G401 (cell line): ENCODE data around the gene BCL11A. TPM values are rescaled to one million over a fixed set of nuclear protein-coding genes. Genes with fewer than 3 reads are reported as not detected.

Experiments used
- DNase-seq: peaks from one replicate; pipeline ENCODE4 v3.0.0-alpha.2; 2015; ENCODE audit warnings: low spot score
- in situ Hi-C: cut with HindIII; loops from 2 replicates; pipeline ENCODE4 v1.10.0; 2016; ENCODE audit warnings: low sequenced_read_pairs, mixed read lengths
- total RNA-seq: library from RNA; depleted of rRNA; stranded (reverse); fragments of >200 nt; shearing (Covaris generic); gene quantifications from 2 replicates; pipeline ENCODE4 v1.2.3, GENCODE V29; 2014

Gene BCL11A
- total RNA-seq, 1 experiment from 2014 or later, result 0.54 TPM

DNA sequence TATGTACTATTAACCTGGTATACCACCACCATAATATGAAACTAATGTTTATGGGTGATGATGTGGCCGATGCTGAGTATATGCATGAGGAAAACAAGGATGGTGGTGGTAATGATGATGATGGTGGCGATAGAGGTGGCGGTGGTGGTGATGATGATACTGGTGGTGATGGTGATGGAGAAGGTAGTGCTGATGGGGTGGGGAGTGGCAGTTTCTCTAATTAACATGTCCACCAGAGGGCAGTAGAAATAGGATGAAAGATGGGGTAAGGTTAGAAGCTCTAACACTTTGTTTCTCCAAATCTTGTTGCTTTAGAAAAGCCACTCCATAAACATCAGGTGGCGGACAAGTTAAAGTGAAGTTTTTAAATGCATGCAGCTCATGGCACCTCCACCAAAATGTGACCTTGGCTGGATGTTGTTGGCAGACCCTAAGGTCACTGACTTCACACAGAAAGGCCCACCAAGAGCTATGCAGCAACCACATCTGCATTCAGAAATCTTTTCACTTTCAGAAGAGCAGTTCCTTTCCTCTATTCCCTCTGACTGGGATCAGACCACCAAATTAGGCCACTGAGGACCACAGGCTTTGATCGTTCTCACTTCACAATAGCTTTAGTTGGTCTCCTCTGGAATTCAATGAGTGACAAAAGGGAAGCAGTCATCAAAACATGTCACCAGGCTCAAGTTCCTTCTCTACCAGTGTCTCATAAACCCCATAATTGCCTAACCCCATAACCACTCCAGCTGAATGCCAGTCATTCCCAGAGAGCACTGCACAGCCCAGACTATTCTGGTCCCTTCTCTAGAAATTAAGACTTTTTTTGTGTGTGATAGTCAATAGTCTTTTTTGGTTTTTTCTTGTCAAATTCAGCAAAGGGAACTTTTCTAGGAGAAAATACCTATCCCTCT lies 7.5 kb upstream of the BCL11A start:
- no peak for DNase-seq
- in situ Hi-C loops, result no loop called here

DNA sequence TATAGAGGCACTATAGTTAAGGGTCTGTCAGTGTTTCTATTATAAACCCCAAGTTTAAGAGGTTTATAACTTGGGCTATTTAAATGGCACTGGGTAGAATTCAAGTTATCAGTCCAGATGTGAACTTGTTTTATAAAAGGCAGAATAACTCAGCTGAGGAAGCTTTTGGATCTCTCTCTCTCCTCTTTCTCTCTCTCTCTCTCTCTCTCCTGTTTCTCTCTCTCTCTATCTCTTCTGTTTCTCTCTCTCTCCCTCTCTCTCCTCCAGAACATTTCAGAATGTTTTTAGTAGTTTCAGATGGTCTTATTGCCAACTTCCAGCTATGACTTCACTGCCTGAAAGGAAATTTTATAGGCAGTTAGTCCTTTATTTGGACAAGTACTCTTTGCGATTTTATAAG lies 6.4 kb upstream of the BCL11A start:
- no peak for DNase-seq
- in situ Hi-C loops, result no loop called here

DNA sequence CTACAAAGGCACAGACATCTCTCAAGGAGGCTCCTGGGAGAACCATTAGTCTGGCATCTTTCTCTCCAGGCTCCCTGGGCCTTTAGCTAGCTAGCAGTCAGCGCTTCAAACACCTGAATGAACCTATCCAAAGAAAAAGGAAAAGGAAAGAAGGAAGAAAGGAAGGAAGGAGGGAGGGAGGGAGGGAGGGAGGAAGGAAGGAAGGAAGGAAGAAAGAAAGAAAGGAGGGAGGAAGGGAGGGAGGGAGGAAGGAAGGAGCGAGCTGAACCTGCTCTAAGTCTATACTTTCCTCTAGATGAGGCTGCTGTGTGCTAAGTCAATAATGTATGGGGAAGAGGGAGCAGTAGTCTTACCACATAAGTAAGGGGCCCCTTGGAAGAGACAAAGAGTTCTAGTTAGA lies 5.1 kb upstream of the BCL11A start:
- in situ Hi-C loops, result no loop called here
- DNase-seq, result no peak

DNA sequence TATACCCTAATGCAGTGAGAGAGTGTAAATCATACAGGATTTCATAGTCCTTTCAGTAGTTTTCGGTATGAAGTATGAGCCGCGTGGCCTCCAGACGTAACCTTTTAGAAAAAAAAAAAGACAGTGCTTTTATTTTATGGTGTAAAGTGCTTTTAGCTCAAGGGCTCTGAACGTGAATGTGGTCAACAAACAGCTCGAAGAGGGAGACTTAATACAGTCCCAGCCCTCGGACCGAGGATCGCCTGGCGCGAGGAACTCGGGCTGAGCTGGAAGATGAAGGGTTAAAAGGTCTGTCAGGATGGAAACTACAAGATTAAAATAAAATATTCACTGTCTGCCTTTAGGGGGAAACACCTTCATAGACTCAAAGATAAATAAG lies 4.0 kb upstream of the BCL11A start:
- DNase-seq, result no peak
- in situ Hi-C loops, result no loop called here

DNA sequence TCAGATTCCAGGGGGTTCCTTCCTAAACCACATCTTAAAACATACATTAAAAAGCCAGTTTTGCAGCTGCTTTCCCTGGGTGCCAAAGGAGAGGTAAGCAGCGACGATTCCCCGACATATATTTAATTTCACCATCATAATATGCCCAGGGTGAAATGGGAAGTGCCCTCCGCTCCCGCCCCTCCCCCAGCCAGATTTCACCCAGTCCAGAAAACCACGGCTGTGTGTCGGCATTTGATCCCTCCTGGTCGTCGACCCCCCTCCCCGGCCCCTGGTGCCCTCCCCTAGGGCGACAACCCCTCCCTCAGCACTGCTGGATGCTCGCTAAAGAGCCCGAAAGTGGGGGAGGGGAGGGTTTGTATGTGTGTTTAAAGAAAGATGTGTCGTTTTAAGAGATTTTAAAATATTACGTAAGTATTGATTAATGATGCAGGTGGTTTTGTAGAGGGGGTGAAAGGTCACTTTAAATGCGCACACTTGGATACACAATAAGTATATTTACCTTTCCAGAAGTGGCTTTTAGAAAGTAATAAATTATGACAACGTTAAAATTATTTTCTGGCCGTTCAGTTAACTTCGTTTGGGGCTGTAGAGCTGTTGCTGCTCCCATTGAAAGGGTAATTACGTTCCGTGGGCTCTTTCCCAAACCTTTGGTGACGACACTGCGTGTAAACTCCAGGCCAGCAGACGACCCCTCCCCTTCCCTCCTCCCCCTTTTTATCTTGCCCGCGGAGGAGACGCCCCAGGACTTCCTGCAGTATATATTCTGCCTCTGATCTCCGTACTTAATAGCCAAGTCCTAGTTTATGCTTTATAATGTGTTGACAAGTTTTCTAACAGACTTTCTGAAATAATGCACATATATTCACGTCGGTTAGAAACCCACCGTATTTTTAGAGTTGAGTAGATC lies 3.4 kb upstream of the BCL11A start:
- in situ Hi-C loops, result no loop called here
- DNase-seq, result no peak

DNA sequence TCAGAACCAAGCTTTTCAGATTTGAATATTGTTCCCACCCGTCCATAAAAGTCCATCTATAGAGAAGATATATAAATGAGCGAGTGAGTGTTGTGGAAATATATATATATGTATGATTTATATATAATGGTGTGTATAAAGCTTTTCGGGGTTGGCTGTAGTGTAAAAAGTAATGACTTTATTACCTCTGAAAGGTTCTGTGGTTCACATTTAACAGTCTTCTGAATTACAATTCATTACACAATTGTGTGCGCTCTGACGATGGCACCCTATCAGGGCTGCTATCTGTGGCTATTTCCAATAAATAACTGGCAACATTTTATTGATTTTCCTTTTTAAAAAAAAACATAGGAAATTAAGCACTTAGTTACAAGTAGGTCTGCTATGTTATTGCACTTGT lies 2.7 kb upstream of the BCL11A start:
- in situ Hi-C loops, result no loop called here

DNA sequence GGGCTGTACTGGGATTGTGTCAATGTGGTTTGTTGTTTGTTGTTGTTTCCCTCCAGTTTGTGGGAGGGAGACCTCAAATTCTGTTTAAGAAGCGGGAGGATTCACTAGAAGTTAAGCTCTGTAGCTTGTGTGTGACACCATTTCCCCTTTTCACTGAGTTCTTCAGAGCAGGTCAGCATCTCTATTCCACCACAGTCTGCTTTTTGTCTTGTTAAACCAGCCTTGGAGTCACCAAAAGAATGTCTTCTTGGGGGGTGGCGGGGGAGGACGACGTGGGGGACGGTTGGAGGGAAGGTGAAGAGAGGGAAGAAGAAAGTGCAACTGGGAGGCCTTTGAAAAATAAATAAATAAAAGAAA lies 2.3 kb upstream of the BCL11A start:
- DNase-seq, result no peak
- in situ Hi-C loops, result no loop called here

More for the DNA sequence above, 2.7 kb upstream of the BCL11A start:
- no peak for DNase-seq

DNA sequence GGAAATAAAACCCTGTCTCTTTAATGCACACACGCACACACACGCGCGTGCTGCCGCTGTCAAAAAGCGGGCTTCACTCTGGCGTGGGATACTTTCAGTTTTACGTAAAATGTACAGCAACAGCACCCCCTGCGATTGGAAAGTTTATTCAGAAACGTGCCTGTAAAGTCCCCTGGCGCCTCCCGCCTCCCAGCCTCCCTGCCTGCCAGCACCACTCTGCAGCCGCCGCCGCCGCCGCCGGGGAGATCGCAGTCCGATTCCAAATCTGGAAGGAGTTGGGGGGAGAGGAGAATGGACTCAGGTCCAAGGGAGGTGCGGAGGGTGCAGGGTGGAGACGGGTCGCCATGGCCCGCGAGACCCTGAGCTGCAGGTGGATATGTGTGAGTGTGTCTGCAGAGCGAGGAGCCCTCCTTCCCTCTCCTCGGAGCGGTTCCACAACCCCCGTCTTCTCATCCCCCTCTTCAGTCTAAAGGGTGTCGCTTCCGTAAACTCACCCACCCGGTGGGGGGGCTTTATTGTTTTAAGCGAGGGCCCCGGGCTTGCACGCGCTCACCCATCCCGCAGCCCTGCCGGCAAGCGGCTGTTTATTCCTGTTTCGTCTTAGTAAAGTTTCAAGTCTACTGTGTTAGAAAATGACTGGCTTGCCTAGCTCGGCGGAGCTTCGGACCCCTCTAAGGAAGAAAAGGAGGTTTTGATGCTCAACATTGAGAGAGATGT lies 1.8 kb upstream of the BCL11A start:
- in situ Hi-C loops, result no loop called here
- no peak for DNase-seq

DNA sequence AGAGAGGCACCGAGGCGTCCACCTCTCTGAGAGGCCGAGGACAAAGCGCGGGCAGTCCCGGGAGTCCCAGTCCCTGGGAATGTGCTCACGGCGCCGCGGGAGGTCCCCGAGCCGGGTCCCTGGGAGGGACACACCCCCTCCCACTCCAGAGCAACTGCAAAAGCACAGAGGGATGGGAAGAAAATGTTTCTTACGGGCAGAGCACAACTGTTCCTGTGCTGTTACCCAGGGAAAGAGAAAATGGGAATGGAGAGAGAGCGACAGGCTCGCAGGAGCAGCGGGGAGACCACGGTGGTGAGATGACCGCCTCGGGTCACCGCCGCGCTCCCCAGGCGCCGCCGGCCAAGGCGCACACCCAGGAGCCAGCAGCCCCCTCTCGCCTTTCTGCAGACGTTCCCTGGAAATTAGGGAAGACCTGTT lies 1.2 kb upstream of the BCL11A start:
- in situ Hi-C loops, result no loop called here

DNA sequence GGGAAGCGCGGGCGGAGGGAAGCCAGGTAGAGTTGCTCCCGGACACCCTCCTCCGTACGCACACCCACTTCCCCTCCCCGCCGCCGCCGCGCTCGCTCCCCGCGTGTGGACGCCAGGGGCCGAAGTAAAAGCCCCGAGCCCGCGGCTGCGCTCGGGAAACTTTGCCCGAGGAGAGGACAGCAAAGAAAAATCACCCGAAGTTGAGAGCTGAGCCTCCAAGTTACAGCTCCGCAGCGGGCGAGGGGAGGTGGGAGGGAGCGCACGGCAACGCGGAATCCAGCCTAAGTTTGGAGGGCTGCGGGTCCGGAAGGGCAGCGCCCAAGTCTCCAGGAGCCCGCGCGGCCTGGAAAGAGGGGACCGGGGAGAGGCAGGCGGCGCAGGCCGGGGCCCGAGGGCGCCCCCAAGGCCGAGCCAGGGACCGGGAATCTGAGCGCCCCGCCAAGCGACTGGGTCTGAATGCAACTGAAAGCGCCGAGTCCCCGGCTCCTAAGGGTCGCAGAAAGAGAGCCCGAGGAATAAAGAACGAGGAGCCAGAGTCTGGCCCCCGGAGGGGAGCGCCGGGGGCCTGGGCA lies 706 bp upstream of the BCL11A start:
- no peak for DNase-seq
- in situ Hi-C loops, result no loop called here

More for the DNA sequence above, 1.2 kb upstream of the BCL11A start:
- no peak for DNase-seq

DNA sequence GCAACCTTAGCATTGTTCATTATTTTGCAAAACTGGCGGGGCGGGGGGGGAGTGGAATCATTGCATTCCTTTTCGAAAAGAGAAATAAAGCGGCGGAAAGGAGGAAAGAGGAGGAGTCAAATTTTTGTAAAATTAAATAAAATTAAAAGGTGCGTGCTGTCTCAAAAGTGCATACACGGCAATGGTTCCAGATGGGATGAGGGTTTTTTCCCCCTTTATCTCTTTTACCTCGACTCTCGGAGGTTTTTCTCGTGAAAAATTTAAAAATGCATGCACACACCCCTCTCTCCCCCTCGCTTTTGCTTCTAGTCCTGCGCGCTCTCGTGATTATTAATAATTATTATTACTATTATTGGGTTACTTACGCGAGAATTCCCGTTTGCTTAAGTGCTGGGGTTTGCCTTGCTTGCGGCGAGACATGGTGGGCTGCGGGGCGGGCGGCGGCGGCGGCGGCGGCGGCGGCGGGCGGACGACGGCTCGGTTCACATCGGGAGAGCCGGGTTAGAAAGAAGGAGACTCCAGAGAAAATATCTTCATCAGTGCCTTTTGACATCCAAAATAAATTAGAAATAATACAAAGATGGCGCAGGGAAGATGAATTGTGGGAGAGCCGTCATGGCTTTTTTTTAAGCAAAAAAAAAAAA lies 481 bp downstream of the BCL11A start:
- in situ Hi-C loops, result no loop called here
- no peak for DNase-seq

DNA sequence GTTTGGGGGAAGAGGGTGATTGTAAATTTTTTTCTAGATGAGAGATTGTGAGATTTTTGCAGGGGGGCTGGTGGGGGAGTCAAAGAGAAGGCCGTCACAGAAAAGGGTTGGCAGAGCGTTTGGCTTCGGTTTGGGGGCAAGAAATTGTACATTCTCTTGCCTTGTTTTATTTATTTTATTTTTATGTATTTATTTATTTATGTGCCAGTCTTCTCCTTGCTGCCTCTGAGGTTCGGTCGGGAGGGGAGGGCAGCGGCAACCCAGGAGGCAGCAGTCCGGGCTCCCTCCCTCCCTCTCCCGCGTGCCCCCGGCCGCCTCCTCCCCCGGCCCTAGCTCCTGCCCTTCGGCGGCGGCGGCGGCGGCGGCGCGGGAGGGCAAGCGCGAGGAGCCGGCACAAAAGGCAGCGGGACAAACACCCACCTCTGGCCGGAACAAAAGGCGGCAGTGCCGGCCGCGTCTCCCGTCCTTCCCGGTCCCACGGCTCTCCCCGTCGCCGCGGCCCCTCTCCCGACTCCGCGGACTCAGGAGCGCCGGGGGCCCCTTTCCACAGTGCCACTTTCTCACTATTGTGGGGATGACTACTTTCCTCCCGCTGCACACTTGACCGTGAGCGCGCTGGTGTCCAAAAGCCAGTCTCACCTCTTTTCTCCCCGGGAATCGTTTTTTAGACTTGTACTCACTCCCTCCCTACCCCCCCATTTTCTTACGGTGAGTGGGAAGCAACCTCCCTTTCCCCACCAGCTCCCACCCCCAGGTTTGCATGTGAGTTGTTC lies 1.2 kb downstream of the BCL11A start:
- DNase-seq, result no peak
- in situ Hi-C loops, result no loop called here

DNA sequence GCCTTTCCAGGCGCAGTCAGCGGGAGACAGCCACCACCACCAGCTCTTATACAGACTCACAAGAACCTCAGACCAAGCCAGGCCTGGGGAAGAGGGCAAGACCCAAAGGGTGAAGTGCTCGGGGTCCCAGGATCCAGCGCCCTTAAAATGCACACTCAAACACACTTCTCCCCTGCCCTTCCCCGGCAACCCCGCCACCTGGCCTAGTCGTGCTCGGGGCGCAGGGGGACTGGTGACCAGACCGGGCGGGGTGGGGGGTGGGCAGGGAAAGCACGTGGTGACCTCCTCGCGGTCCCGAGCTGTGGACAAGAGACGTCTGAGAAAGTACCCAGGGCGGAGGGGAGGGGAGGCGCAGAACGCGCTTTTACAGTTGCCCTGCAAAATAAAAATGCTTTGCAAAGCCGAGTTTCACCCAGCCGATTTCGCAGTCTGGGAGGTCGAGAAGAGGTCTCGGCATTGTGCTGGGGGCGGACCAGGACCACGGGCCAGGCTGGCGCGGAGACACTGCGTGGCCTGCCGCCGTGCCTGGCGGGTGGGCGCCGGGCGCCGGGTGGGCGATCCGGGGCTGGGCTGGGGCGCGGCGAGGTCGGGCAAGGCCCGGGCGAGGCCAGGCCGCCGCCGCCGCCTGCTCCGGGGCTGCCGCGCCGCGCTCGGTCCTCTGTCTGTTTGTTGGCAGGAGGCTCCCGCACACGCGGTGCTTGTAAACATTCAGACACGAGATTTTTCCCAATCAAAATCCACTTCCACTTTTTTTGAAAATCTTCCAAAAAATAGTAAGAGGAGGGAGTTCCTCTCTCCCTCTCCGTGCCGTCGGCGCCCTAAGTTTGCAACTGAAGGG lies 2.0 kb downstream of the BCL11A start:
- in situ Hi-C loops, result no loop called here
- DNase-seq, result no peak

DNA sequence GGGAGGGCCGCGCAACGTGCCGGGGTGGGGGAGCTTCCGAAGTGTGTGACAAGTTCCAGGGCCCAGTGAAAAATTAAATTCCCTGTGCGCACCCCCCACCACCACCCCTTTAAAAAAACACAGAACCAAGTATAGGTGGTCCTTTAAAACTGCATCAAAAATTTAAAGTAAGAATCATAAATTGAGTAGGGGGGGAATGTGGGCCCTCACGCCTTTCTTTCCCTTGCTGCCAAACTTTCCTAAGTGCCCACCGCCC lies 2.5 kb downstream of the BCL11A start:
- no peak for DNase-seq
- in situ Hi-C loops, result no loop called here

DNA sequence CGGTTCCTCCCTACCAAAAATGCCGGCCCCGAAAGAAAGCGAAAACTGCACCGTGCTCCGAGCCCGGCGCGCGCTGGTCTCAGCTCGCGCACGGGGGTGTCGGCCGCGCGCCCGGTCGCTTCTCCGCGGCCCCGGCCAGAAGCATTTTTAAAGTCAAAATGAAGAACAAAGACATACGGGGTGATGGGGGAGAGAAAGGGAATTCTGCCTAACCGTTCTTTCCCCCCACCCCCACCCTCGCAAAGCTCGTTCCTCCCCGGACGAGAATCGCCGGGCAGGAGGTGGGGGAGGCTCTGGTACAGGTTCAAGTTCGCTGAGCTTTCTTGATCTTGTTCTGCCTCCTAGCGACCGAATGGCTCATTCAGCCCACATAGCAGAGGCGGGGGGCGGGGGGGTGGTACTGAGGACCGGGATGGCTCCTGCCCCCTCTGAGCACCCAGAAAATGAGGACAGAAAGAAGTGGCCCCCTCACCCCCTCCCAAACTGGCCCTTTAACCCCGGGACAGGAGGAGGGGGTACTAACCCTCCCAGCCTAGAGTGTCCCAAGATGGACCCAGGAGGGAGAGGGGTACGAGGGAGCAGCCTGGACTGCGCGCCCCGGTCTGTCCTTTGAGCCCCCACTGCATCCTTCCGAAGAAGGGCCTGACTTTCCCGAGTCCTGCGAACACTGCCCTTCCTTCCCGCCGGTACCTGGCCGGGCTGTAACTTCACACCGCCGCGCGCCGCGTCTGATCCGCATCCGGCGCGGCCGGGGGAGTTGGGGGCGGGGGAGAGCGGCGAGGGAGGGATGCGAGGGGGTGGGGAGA lies 3.1 kb downstream of the BCL11A start:
- peak; percentile 20 for DNase-seq
- in situ Hi-C loops, result no loop called here

DNA sequence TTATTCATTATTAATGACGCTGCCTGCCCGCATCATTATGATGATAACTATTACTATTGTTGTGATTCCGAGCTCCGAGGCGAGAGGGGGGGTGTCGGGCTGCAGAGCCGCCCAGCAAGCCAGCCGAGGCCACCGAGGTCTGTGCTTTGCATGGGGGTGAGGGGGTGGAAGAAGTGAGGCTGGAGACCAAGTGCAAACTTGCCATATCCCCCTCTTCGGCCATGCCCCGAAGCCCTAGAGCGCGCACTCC lies 3.6 kb downstream of the BCL11A start:
- no peak for DNase-seq
- in situ Hi-C loops, result no loop called here

DNA sequence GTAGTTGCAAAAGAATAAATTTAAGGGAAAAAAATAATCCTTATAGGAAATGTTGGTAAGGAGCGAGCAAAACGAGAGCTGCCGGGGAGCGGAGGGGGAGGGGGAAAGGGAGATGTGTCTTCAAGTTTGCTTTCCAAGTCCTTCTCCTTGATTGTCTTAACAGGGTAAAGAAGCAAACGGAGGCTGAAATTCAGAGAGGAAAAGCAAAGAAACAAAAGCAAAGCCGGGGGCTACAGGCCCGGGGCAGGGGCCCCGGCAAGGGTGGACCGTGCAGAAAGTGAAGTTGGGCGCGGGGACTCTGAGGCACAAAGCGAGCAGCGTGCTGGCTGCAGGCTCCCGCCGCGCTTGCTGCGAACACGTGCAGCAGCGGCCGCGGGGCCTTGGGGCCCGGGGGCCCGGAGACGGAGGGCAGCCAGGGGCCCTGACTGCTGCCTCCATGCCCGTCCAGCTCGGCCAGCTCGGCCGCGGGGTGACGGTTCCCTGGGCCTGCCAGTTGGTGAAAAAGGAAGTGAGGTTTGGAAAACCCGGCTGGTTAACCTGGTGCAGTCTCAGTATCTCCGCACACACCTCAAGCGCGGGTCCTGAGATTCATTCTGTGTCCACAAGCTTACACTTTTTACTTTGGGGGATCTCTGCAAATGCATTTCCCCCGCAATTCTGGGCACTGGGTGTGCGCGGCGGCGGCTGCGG lies 4.1 kb downstream of the BCL11A start:
- in situ Hi-C loops, result no loop called here
- no peak for DNase-seq
